Panc1 (cell line): ENCODE measurements around the gene RANBP3. TPM values are rescaled to one million over a fixed set of nuclear protein-coding genes. Genes with fewer than 3 reads are reported as not detected.

Experiments used
- ATAC-seq: fragments of 200-7000 bp; cut with Tn5 transposase; 2 replicates; pipeline ENCODE4 v1.9.1; 2020; ENCODE audit warnings: mild to moderate bottlenecking, moderate library complexity
- BruUV-seq: library from RNA; stranded (reverse); fragments of 400-500 nt; replicated peaks from 2 replicates; lab custom pipeline; 2021; lab: Mats Ljungman, UMichigan
- CTCF ChIA-PET: fragments of 300-600 bp; sonication (Branson Sonifier 250); formaldehyde crosslinking; loops from one replicate; lab custom pipeline; 2022; ENCODE audit warnings: antibody characterized with exemption; lab: Charles Lee
- POLR2A ChIA-PET: fragments of 300-600 bp; sonication (Branson Sonifier 250); formaldehyde crosslinking; loops from one replicate; lab custom pipeline; 2022; ENCODE audit warnings: antibody characterized with exemption; lab: Charles Lee
- DNase-seq: peaks from one replicate; pipeline ENCODE4 v3.0.0-alpha.2; 2010; ENCODE audit warnings: low read depth, low spot score
- H3K27ac ChIP-seq: 2 replicates; pipeline ENCODE4 v1.5.1; 2011; ENCODE audit warnings: mild to moderate bottlenecking, low read length, inconsistent platforms
- H3K27me3 ChIP-seq: fragments of 200-500 bp; sonication (Bioruptor generic); 2 replicates; pipeline ENCODE4 v1.6.0; 2014; ENCODE audit warnings: low read length, inconsistent platforms; ENCODE audit not compliant: control insufficient read depth, insufficient read depth
- H3K36me3 ChIP-seq: fragments of 200-500 bp; sonication (Bioruptor generic); 2 replicates; pipeline ENCODE4 v1.5.1; 2014; ENCODE audit warnings: inconsistent platforms, mild to moderate bottlenecking, low read length, moderate library complexity; ENCODE audit not compliant: control insufficient read depth, insufficient read depth
- H3K4me1 ChIP-seq: 2 replicates; pipeline ENCODE4 v1.5.1; 2011; ENCODE audit warnings: inconsistent platforms, mild to moderate bottlenecking, low read length, moderate library complexity; ENCODE audit not compliant: control insufficient read depth, insufficient read depth
- H3K4me3 ChIP-seq, 2 experiments: 2 replicates each; pipeline ENCODE4 v1.5.1; 2011 to 2012; ENCODE audit warnings: low read depth in 2 of 2, low read length in 2 of 2, mild to moderate bottlenecking in 2 of 2, inconsistent platforms in 1 of 2, moderate library complexity in 1 of 2
- H3K9me3 ChIP-seq: fragments of 200-500 bp; sonication (Bioruptor generic); 2 replicates; pipeline ENCODE4 v1.5.1; 2014; ENCODE audit warnings: low read depth, mild to moderate bottlenecking, inconsistent platforms, low read length, moderate library complexity; ENCODE audit not compliant: control insufficient read depth, insufficient read depth
- POLR2AphosphoS5 ChIP-seq: IDR thresholded peaks from 2 replicates; pipeline ENCODE4 v1.6.1; 2012; ENCODE audit warnings: mild to moderate bottlenecking, low read depth, low read length, moderate library complexity
- SIN3A ChIP-seq: IDR thresholded peaks from 2 replicates; pipeline ENCODE4 v1.6.1; 2012; ENCODE audit warnings: low read depth, mild to moderate bottlenecking, low read length, moderate library complexity, borderline replicate concordance; ENCODE audit not compliant: insufficient read depth
- TCF7L2 ChIP-seq: IDR thresholded peaks from 2 replicates; pipeline ENCODE4 v1.6.1; 2011; ENCODE audit warnings: mild to moderate bottlenecking, low read depth, low read length, inconsistent platforms
- in situ Hi-C: cut with HindIII; loops from 2 replicates; pipeline ENCODE4 v1.10.0; 2016; ENCODE audit warnings: low sequenced_read_pairs, low pct_unique_long_range_greater_than_20kb
- intact Hi-C: fragments of 100-400 bp; cut with micrococcal nuclease; formaldehyde crosslinking; loops from one replicate; pipeline ENCODE4 v1.10.0; 2022; ENCODE audit not compliant: unreplicated experiment
- total RNA-seq: library from RNA; stranded (reverse); gene quantifications from one replicate; pipeline ENCODE4 v1.2.1, GENCODE V29; 2021; ENCODE audit not compliant: unreplicated experiment
- TF ChIP-seq, protein P1 (sequence below), 2 experiments: IDR thresholded peaks; 2 replicates each; pipeline ENCODE4 v1.6.1; 2011 to 2012; ENCODE audit warnings: low read depth in 2 of 2, control low read depth in 1 of 2, low read length in 1 of 2, mild to moderate bottlenecking in 1 of 2, moderate library complexity in 1 of 2; ENCODE audit not compliant: insufficient read depth in 1 of 2
- TF ChIP-seq, protein P2 (sequence below): fragments of 450-650 bp; IDR thresholded peaks from 2 replicates; pipeline ENCODE4 v1.5.1; 2017; ENCODE audit warnings: mild to moderate bottlenecking

Gene RANBP3
- total RNA-seq, 1 experiment from 2014 or later, result 54.6 TPM

DNA sequence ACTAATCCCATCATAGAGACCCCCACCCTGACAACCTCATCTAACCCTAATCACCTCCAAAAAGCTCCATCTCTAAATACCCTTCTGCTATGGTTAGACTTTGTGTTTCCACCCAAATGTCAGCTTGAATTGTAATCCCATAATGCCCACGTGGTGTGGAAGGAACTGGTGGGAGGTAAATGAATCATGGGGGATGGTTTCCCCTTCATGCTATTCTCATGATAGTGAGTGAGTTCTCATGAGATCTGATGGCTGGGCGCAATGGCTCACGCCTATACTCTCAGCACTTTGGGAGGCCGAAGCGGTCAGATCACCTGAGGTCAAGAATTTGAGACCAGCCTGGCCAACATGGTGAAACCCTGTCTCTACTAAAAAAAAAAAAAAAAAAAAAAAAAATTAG, 70.7 kb downstream of the RANBP3 start:
- Histone ChIP-seq H3K9me3 (no peaks in the 10 kb centered on the region), H3K27me3 (no peaks in the 10 kb centered on the region), H3K36me3 (no peaks in the 10 kb centered on the region; the same call in 1 of the 2 replicates), H3K4me1 (no peaks in the 10 kb centered on the region), H3K4me3 (no peak overlapping the region), H3K27ac (no peak overlapping the region)
- in situ Hi-C loops, result no loop called here
- ATAC-seq (no peak), DNase-seq (no peak)
- no peak for TF ChIP-seq SIN3A
- no peak for TF ChIP-seq TCF7L2
- TF ChIP-seq, protein P1, sequence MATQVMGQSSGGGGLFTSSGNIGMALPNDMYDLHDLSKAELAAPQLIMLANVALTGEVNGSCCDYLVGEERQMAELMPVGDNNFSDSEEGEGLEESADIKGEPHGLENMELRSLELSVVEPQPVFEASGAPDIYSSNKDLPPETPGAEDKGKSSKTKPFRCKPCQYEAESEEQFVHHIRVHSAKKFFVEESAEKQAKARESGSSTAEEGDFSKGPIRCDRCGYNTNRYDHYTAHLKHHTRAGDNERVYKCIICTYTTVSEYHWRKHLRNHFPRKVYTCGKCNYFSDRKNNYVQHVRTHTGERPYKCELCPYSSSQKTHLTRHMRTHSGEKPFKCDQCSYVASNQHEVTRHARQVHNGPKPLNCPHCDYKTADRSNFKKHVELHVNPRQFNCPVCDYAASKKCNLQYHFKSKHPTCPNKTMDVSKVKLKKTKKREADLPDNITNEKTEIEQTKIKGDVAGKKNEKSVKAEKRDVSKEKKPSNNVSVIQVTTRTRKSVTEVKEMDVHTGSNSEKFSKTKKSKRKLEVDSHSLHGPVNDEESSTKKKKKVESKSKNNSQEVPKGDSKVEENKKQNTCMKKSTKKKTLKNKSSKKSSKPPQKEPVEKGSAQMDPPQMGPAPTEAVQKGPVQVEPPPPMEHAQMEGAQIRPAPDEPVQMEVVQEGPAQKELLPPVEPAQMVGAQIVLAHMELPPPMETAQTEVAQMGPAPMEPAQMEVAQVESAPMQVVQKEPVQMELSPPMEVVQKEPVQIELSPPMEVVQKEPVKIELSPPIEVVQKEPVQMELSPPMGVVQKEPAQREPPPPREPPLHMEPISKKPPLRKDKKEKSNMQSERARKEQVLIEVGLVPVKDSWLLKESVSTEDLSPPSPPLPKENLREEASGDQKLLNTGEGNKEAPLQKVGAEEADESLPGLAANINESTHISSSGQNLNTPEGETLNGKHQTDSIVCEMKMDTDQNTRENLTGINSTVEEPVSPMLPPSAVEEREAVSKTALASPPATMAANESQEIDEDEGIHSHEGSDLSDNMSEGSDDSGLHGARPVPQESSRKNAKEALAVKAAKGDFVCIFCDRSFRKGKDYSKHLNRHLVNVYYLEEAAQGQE (IDR thresholded peaks at IDR 0.05; ENCODE audit: insufficient read depth in 1 of 2, low read depth in 2 of 2, low read length in 1 of 2), result no peak
- TF ChIP-seq, protein P2, sequence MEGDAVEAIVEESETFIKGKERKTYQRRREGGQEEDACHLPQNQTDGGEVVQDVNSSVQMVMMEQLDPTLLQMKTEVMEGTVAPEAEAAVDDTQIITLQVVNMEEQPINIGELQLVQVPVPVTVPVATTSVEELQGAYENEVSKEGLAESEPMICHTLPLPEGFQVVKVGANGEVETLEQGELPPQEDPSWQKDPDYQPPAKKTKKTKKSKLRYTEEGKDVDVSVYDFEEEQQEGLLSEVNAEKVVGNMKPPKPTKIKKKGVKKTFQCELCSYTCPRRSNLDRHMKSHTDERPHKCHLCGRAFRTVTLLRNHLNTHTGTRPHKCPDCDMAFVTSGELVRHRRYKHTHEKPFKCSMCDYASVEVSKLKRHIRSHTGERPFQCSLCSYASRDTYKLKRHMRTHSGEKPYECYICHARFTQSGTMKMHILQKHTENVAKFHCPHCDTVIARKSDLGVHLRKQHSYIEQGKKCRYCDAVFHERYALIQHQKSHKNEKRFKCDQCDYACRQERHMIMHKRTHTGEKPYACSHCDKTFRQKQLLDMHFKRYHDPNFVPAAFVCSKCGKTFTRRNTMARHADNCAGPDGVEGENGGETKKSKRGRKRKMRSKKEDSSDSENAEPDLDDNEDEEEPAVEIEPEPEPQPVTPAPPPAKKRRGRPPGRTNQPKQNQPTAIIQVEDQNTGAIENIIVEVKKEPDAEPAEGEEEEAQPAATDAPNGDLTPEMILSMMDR, result no peak
- TF ChIP-seq POLR2AphosphoS5, result no peak
- CTCF ChIA-PET, result no interaction called here
- no TSS peak for BruUV-seq
- intact Hi-C loops, result no loop called here
- POLR2A ChIA-PET, result no interaction called here

DNA sequence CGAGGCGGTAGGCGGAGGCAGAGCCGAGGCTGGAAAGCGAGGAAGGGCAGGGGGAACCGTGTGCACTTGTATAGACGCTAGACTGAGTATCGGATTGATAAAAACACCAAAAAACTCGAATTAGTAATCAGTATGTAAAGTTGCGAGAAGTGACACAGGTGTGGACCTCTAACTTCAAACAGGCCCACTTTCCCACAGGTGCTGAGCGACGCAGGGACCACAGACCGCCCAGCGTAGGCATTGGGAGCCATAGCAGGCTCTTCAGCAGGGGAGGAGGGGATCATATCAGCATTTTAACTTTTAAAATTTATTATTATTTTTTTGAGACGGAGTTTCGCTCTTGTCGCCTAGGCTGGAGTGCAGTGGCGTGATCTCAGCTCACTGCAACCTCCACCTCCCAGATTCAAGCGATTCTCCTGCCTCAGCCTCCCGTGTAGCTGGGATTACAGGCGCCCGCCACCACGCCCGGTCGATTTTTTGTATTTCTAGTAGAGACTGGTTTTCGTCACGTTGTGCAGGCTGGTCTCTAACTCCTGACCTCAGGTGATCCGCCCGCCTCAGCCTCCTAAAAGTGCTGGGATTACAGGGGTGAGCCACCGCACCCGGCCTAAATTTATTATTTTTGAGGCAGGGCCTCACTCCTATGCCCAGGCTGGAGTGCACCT, 72.7 kb downstream of the RANBP3 start:
- intact Hi-C loops (no loop called here), in situ Hi-C loops (no loop called here)
- TF ChIP-seq, protein P1 (IDR thresholded peaks at IDR 0.05; ENCODE audit: insufficient read depth in 1 of 2, low read depth in 2 of 2, low read length in 1 of 2), result no peak
- no peak for TF ChIP-seq SIN3A
- TF ChIP-seq TCF7L2, result no peak
- peak overlapping the region; percentile 63; the same call in 1 of the 2 replicates for H3K27ac ChIP-seq
- ATAC-seq (no peak), DNase-seq (no peak)
- POLR2A ChIA-PET, result no interaction called here
- H3K9me3 ChIP-seq, result no peaks in the 10 kb centered on the region
- H3K27me3 ChIP-seq, result no peaks in the 10 kb centered on the region
- no TSS peak for BruUV-seq
- CTCF ChIA-PET, result no interaction called here
- peak overlapping the region; percentile 83 to 99 for H3K4me3 ChIP-seq
- no peaks in the 10 kb centered on the region; the same call in 1 of the 2 replicates for H3K36me3 ChIP-seq
- no peaks in the 10 kb centered on the region for H3K4me1 ChIP-seq
